K562 (cell line): ENCODE results near the gene TLCD4. TPM values are rescaled to one million over a fixed set of nuclear protein-coding genes. Genes with fewer than 3 reads are reported as not detected.

Source experiments
- CLOCK ChIP-seq: fragments of 250-450 bp; sonication (Bioruptor Pico); IDR thresholded peaks from 2 replicates; pipeline ENCODE4 v1.4.0; 2020; ENCODE audit warnings: mild to moderate bottlenecking, moderate library complexity, borderline replicate concordance
- GTF2F1 ChIP-seq: IDR thresholded peaks from 2 replicates; pipeline ENCODE4 v1.6.1; 2011; ENCODE audit warnings: low read depth, low read length, improper control_type of control experiment
- HEY1 ChIP-seq: fragments of 250-450 bp; sonication (Bioruptor Pico); IDR thresholded peaks from 2 replicates; pipeline ENCODE4 v1.5.0; 2020; ENCODE audit warnings: mild to moderate bottlenecking, moderate library complexity, borderline replicate concordance
- MECOM ChIP-seq: fragments of 250-450 bp; sonication (Bioruptor Pico); IDR thresholded peaks from 2 replicates; pipeline ENCODE4 v1.8.0; 2022; ENCODE audit warnings: inconsistent platforms
- MEF2D ChIP-seq: conservative IDR thresholded peaks from 2 replicates; pipeline ENCODE4 v1.6.1; 2016; ENCODE audit warnings: low read depth, missing genetic modification characterization, missing compliant biosample characterization
- NR2F6 ChIP-seq: fragments of 450-650 bp; formaldehyde crosslinking; IDR thresholded peaks from 2 replicates; pipeline ENCODE4 v1.4.0; 2020; ENCODE audit warnings: mild to moderate bottlenecking
- PHTF2 ChIP-seq: fragments of 250-450 bp; sonication (Bioruptor Pico); IDR thresholded peaks from 2 replicates; pipeline ENCODE4 v1.5.0; 2021; ENCODE audit warnings: mild to moderate bottlenecking
- RERE ChIP-seq: sonication (generic); formaldehyde crosslinking; IDR thresholded peaks from 2 replicates; pipeline ENCODE4 v1.8.0; 2023; ENCODE audit warnings: missing genetic modification reagents, mild to moderate bottlenecking, borderline replicate concordance
- TAF7 ChIP-seq: fragments of 450-650 bp; IDR thresholded peaks from 2 replicates; pipeline ENCODE4 v1.6.1; 2016; ENCODE audit warnings: missing genetic modification characterization, missing compliant biosample characterization
- TBP ChIP-seq: optimal IDR thresholded peaks from 2 replicates; pipeline ENCODE3; 2011; ENCODE audit warnings: low read depth, low read length, improper control_type of control experiment
- ZBTB8A ChIP-seq: fragments of 450-650 bp; IDR thresholded peaks from 2 replicates; pipeline ENCODE4 v1.6.1; 2018; ENCODE audit warnings: mild to moderate bottlenecking, moderate library complexity; ENCODE audit not compliant: partially characterized antibody
- ZNF507 ChIP-seq: conservative IDR thresholded peaks from 2 replicates; pipeline ENCODE4 v1.6.1; 2017; ENCODE audit warnings: missing genetic modification characterization, missing compliant biosample characterization
- polyA plus RNA-seq, 8 experiments: library from polyadenylated mRNA; depleted of rRNA in 4 of 8; stranded (reverse) in 5 of 8; unstranded in 3 of 8; fragments of >200 nt; fragmentation: Nextera tagmentation in 2 of 8; fragmentation: Illumina TruSeq in 1 of 8; extraction: Ambion mirVana in 2 of 8; extraction: Trizol in 1 of 8; gene quantifications; 2 replicates each; pipeline versions ENCODE4 v1.2.1 to v1.2.3, GENCODE V29; 2011 to 2014; ENCODE audit warnings: inconsistent platforms in 1 of 8, missing spikeins in 1 of 8
- total RNA-seq, 7 experiments: library from RNA; depleted of rRNA in 6 of 7; stranded (reverse); fragments of >200 nt in 6 of 7; fragmentation: Illumina TruSeq in 2 of 7; extraction: Trizol in 2 of 7; gene quantifications; 2 replicates each; pipeline versions ENCODE4 v1.2.1 to v1.2.3, GENCODE V29; 2011 to 2021; ENCODE audit warnings: low replicate concordance in 1 of 7
- TF ChIP-seq, protein P1 (sequence below): fragments of 200-800 bp; sonication (Bioruptor generic); IDR thresholded peaks from 2 replicates; pipeline ENCODE4 v1.6.1; 2016; ENCODE audit warnings: missing genetic modification characterization, missing compliant biosample characterization

The TLCD4 gene
- total and polyA plus RNA-seq, 9 of the 15 experiments (the other 6 are each of a cell fraction or from before 2014, with no cell fraction given), result 3.5 to 19.8 (median 7.6) TPM

GRCh38 chr1:95072532-95073419 is 44.4 kb upstream of the TLCD4 start, which contains the start of gene ALG14 (continued):
- TF ChIP-seq, protein P1, sequence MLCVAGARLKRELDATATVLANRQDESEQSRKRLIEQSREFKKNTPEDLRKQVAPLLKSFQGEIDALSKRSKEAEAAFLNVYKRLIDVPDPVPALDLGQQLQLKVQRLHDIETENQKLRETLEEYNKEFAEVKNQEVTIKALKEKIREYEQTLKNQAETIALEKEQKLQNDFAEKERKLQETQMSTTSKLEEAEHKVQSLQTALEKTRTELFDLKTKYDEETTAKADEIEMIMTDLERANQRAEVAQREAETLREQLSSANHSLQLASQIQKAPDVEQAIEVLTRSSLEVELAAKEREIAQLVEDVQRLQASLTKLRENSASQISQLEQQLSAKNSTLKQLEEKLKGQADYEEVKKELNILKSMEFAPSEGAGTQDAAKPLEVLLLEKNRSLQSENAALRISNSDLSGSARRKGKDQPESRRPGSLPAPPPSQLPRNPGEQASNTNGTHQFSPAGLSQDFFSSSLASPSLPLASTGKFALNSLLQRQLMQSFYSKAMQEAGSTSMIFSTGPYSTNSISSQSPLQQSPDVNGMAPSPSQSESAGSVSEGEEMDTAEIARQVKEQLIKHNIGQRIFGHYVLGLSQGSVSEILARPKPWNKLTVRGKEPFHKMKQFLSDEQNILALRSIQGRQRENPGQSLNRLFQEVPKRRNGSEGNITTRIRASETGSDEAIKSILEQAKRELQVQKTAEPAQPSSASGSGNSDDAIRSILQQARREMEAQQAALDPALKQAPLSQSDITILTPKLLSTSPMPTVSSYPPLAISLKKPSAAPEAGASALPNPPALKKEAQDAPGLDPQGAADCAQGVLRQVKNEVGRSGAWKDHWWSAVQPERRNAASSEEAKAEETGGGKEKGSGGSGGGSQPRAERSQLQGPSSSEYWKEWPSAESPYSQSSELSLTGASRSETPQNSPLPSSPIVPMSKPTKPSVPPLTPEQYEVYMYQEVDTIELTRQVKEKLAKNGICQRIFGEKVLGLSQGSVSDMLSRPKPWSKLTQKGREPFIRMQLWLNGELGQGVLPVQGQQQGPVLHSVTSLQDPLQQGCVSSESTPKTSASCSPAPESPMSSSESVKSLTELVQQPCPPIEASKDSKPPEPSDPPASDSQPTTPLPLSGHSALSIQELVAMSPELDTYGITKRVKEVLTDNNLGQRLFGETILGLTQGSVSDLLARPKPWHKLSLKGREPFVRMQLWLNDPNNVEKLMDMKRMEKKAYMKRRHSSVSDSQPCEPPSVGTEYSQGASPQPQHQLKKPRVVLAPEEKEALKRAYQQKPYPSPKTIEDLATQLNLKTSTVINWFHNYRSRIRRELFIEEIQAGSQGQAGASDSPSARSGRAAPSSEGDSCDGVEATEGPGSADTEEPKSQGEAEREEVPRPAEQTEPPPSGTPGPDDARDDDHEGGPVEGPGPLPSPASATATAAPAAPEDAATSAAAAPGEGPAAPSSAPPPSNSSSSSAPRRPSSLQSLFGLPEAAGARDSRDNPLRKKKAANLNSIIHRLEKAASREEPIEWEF (CRISPR knock-in tag), result no peak
- peak; percentile 57; the same call in 1 of the 2 replicates for TF ChIP-seq TAF7 (tag)
- no peak for TF ChIP-seq ZBTB8A
- TF ChIP-seq MEF2D, result no peak
- no peak for TF ChIP-seq NR2F6 (CRISPR knock-in tag)
- TF ChIP-seq PHTF2 (CRISPR knock-in tag), result no peak
- no peak for TF ChIP-seq CLOCK
- TF ChIP-seq ZNF507 (tag), result no peak
- no peak for TF ChIP-seq HEY1
- no peak for TF ChIP-seq MECOM (CRISPR knock-in tag)
- peak; percentile 25 for TF ChIP-seq TBP
- no peak for TF ChIP-seq GTF2F1
- TF ChIP-seq RERE (CRISPR knock-in tag), result no peak
